Progenitor cell of endocrine pancreas (in vitro differentiated cells): ENCODE results near the gene ERGIC3. TPM values are rescaled to one million over a fixed set of nuclear protein-coding genes. Genes with fewer than 3 reads are reported as not detected.
"Not testable (repeated sequence)": the region's sequence is repeated elsewhere in the genome, so short reads cannot be mapped to it uniquely, and the experiment has no call there.

Experiments used
- DNase-seq: peaks from one replicate; pipeline ENCODE4 v3.0.0; 2021; ENCODE audit warnings: low spot score; ENCODE audit not compliant: unreplicated experiment
- H3K27ac Mint-ChIP-seq: 2 replicates; pipeline ENCODE4 v1.8.0; 2021; ENCODE audit warnings: mild to moderate bottlenecking, moderate library complexity, mixed read lengths
- H3K27me3 Mint-ChIP-seq: 2 replicates; pipeline ENCODE4 v1.8.0; 2021; ENCODE audit warnings: mixed read lengths
- H3K36me3 Mint-ChIP-seq: 2 replicates; pipeline ENCODE4 v1.8.0; 2022; ENCODE audit warnings: mixed read lengths; ENCODE audit not compliant: insufficient read depth
- H3K4me1 Mint-ChIP-seq: 2 replicates; pipeline ENCODE4 v1.8.0; 2021; ENCODE audit warnings: low read depth, mixed read lengths
- H3K4me3 Mint-ChIP-seq: 2 replicates; pipeline ENCODE4 v1.8.0; 2021; ENCODE audit warnings: low read depth, mild to moderate bottlenecking, moderate library complexity, mixed read lengths
- H3K9me3 Mint-ChIP-seq: 2 replicates; pipeline ENCODE4 v1.8.0; 2021; ENCODE audit warnings: low read depth, mixed read lengths
- CTCF ChIP-seq: fragments of 200-600 bp; sonication (generic); IDR thresholded peaks from one replicate; pipeline ENCODE4 v1.5.0; 2021; ENCODE audit warnings: antibody characterized with exemption, mild to moderate bottlenecking; ENCODE audit not compliant: unreplicated experiment
- total RNA-seq: library from RNA; stranded (reverse); gene quantifications from 2 replicates; pipeline ENCODE4 v1.2.1, GENCODE V29; 2021

ERGIC3 gene
- total RNA-seq, 1 donor from 2014 or later, result 286 TPM

GRCh38 chr20:35514371-35514932 lies 27.4 kb upstream of the ERGIC3 start:
- H3K4me3 Mint-ChIP-seq, result no peak overlapping the region
- no peak for TF ChIP-seq CTCF
- H3K27ac Mint-ChIP-seq, result peak overlapping the region; percentile 24

GRCh38 chr20:35515341-35515740 lies 26.5 kb upstream of the ERGIC3 start:
- H3K27ac Mint-ChIP-seq, result no peak overlapping the region
- no peaks in the 10 kb centered on the region for H3K9me3 Mint-ChIP-seq
- no peak overlapping the region for H3K4me3 Mint-ChIP-seq
- TF ChIP-seq CTCF, result no peak
- peaks cover 3% of the 10 kb centered on the region for H3K4me1 Mint-ChIP-seq
- DNase-seq, result no peak
- peaks cover 4% of the 10 kb centered on the region for H3K36me3 Mint-ChIP-seq
- H3K27me3 Mint-ChIP-seq, result no peaks in the 10 kb centered on the region

More at GRCh38 chr20:35514371-35514932, 27.4 kb upstream of the ERGIC3 start:
- Mint-ChIP-seq H3K36me3 (peaks cover 5% of the 10 kb centered on the region), H3K4me1 (peaks cover 3% of the 10 kb centered on the region), H3K27me3 (no peaks in the 10 kb centered on the region), H3K9me3 (no peaks in the 10 kb centered on the region)
- no peak for DNase-seq

GRCh38 chr20:35515949-35516645 lies 25.8 kb upstream of the ERGIC3 start:
- H3K9me3 Mint-ChIP-seq, result no peaks in the 10 kb centered on the region
- no peak overlapping the region for H3K4me3 Mint-ChIP-seq
- DNase-seq, result no peak
- H3K27ac Mint-ChIP-seq, result no peak overlapping the region
- H3K27me3 Mint-ChIP-seq, result no peaks in the 10 kb centered on the region
- H3K36me3 Mint-ChIP-seq, result peaks cover 4% of the 10 kb centered on the region
- TF ChIP-seq CTCF, result no peak
- H3K4me1 Mint-ChIP-seq, result peaks cover 3% of the 10 kb centered on the region

GRCh38 chr20:35517125-35517524 lies 24.8 kb upstream of the ERGIC3 start:
- peaks cover 3% of the 10 kb centered on the region for H3K4me1 Mint-ChIP-seq
- H3K27ac Mint-ChIP-seq, result no peak overlapping the region
- no peak overlapping the region for H3K4me3 Mint-ChIP-seq
- H3K36me3 Mint-ChIP-seq, result no peaks in the 10 kb centered on the region
- H3K9me3 Mint-ChIP-seq, result no peaks in the 10 kb centered on the region
- no peak for DNase-seq
- TF ChIP-seq CTCF, result no peak
- H3K27me3 Mint-ChIP-seq, result no peaks in the 10 kb centered on the region

- H3K4me3 Mint-ChIP-seq, H3K27me3 Mint-ChIP-seq, H3K27ac Mint-ChIP-seq, DNase-seq, H3K4me1 Mint-ChIP-seq, H3K36me3 Mint-ChIP-seq, H3K9me3 Mint-ChIP-seq: not testable (repeated sequence)
These were observed 24.1 kb upstream of the ERGIC3 start for GRCh38 chr20:35517767-35518166.

GRCh38 chr20:35518955-35519354 lies 22.9 kb upstream of the ERGIC3 start:
- DNase-seq, result no peak
- Mint-ChIP-seq H3K4me1 (peaks cover 3% of the 10 kb centered on the region), H3K9me3 (no peaks in the 10 kb centered on the region), H3K27ac (no peak overlapping the region), H3K27me3 (no peaks in the 10 kb centered on the region), H3K4me3 (no peak overlapping the region), H3K36me3 (no peaks in the 10 kb centered on the region)
- no peak for TF ChIP-seq CTCF
